Body of pancreas (tissue), 4 donors: ENCODE data around the gene CCDC80.

Experiments
- CTCF ChIP-seq, 7 experiments: fragments of 450-650 bp in 4 of 7; fragments of 200-600 bp in 3 of 7; sonication (generic) in 3 of 7; IDR thresholded peaks; one replicate each; pipeline ENCODE4 v1.5.1; 2016 to 2019; ENCODE audit warnings: antibody characterized with exemption in 7 of 7
- POLR2A ChIP-seq, 3 donors: fragments of 450-650 bp; IDR thresholded peaks; one replicate each; pipeline ENCODE4 v1.6.1; 2016; ENCODE audit warnings: antibody characterized with exemption in 3 of 3, mild to moderate bottlenecking in 2 of 3

- TF ChIP-seq CTCF (IDR thresholded peaks at IDR 0.05) (no peak), POLR2A (IDR thresholded peaks at IDR 0.05) (no peak)
Measured at GRCh38 chr3:112651516-112651915, 10.6 kb upstream of the CCDC80 start.
